PC-3 (cell line): ENCODE data around the gene ST6GALNAC6. TPM values are rescaled to one million over a fixed set of nuclear protein-coding genes. Genes with fewer than 3 reads are reported as not detected.

Experiments used
- ATAC-seq: fragments of 200-7000 bp; cut with Tn5 transposase; 2 replicates; pipeline ENCODE4 v1.9.1; 2020; ENCODE audit warnings: mild to moderate bottlenecking, moderate library complexity
- BruUV-seq: library from RNA; stranded (reverse); fragments of 400-500 nt; replicated peaks from 2 replicates; lab custom pipeline; 2021; lab: Mats Ljungman, UMichigan
- CTCF ChIA-PET: fragments of 300-600 bp; sonication (Branson Sonifier 250); formaldehyde crosslinking; loops from one replicate; lab custom pipeline; 2022; ENCODE audit warnings: antibody characterized with exemption; lab: Charles Lee
- POLR2A ChIA-PET: fragments of 300-600 bp; sonication (Branson Sonifier 250); formaldehyde crosslinking; loops from one replicate; lab custom pipeline; 2022; ENCODE audit warnings: antibody characterized with exemption; ENCODE audit not compliant: unreplicated experiment; lab: Charles Lee
- DNase-seq: peaks from one replicate; pipeline ENCODE4 v3.0.0-alpha.2; 2015
- H2AFZ ChIP-seq: fragments of 300-600 bp; sonication (generic); 2 replicates; pipeline ENCODE4 v1.6.0; 2016; ENCODE audit warnings: antibody characterized with exemption, low read length
- H3F3A ChIP-seq: fragments of 300-600 bp; sonication (generic); one replicate; pipeline ENCODE4 v1.6.0; 2017; ENCODE audit warnings: antibody characterized with exemption, low read length, control low read depth, mild to moderate bottlenecking; ENCODE audit not compliant: unreplicated experiment
- H3K27ac ChIP-seq: fragments of 300-600 bp; sonication (generic); 2 replicates; pipeline ENCODE4 v1.5.1; 2016; ENCODE audit warnings: mild to moderate bottlenecking, low read length
- H3K27me3 ChIP-seq: fragments of 300-600 bp; sonication (generic); 2 replicates; pipeline ENCODE4 v1.6.1; 2016; ENCODE audit warnings: low read length, mixed read lengths
- H3K36me3 ChIP-seq: fragments of 300-600 bp; sonication (generic); 2 replicates; pipeline ENCODE4 v1.6.1; 2016; ENCODE audit warnings: low read depth, mixed run types, low read length, mixed read lengths
- H3K4me1 ChIP-seq: fragments of 300-600 bp; sonication (generic); 2 replicates; pipeline ENCODE4 v1.5.1; 2016; ENCODE audit warnings: low read length; ENCODE audit not compliant: insufficient read depth
- H3K4me2 ChIP-seq: fragments of 300-600 bp; sonication (generic); 2 replicates; pipeline ENCODE4 v1.6.0; 2016; ENCODE audit warnings: low read length
- H3K4me3 ChIP-seq: fragments of 300-600 bp; sonication (generic); 2 replicates; pipeline ENCODE4 v1.5.1; 2016; ENCODE audit warnings: mild to moderate bottlenecking, low read length, mixed read lengths
- H3K79me2 ChIP-seq: fragments of 300-600 bp; sonication (generic); 2 replicates; pipeline ENCODE4 v1.6.1; 2017; ENCODE audit warnings: low read length, mixed read lengths
- H3K9ac ChIP-seq: fragments of 300-600 bp; sonication (generic); 2 replicates; pipeline ENCODE4 v1.6.0; 2016; ENCODE audit warnings: mild to moderate bottlenecking, low read length
- H3K9me2 ChIP-seq: fragments of 300-600 bp; sonication (generic); replicated peaks from 2 replicates; pipeline ENCODE4 v1.6.1; 2016; ENCODE audit warnings: mixed run types, low read length, mixed read lengths
- H3K9me3 ChIP-seq: fragments of 300-600 bp; sonication (generic); 2 replicates; pipeline ENCODE4 v1.6.1; 2016; ENCODE audit warnings: low read length, mixed read lengths
- H4K20me1 ChIP-seq: fragments of 300-600 bp; sonication (generic); 2 replicates; pipeline ENCODE4 v1.6.1; 2016; ENCODE audit warnings: low read length, mixed read lengths
- CTCF ChIP-seq: fragments of 300-600 bp; sonication (generic); conservative IDR thresholded peaks from 2 replicates; pipeline ENCODE4 v1.5.1; 2017; ENCODE audit warnings: antibody characterized with exemption, low read depth, mild to moderate bottlenecking, low read length
- EZH2 ChIP-seq: fragments of 300-600 bp; sonication (generic); IDR thresholded peaks from one replicate; pipeline ENCODE4 v1.6.1; 2017; ENCODE audit warnings: antibody characterized with exemption, mild to moderate bottlenecking, low read length; ENCODE audit not compliant: unreplicated experiment
- EZH2phosphoT487 ChIP-seq: fragments of 300-600 bp; sonication (generic); IDR thresholded peaks from 2 replicates; pipeline ENCODE4 v1.6.1; 2018; ENCODE audit warnings: mild to moderate bottlenecking, antibody characterized with exemption, low read length, borderline replicate concordance
- intact Hi-C: fragments of 100-400 bp; cut with micrococcal nuclease; formaldehyde crosslinking; loops from 2 replicates; pipeline ENCODE4 v1.9.0; 2023
- total RNA-seq: library from RNA; depleted of rRNA; stranded (reverse); fragments of >200 nt; gene quantifications from 2 replicates; pipeline ENCODE4 v1.2.3, GENCODE V29; 2014

The ST6GALNAC6 gene
- total RNA-seq, 1 experiment from 2014 or later = 14.5 TPM

DNA sequence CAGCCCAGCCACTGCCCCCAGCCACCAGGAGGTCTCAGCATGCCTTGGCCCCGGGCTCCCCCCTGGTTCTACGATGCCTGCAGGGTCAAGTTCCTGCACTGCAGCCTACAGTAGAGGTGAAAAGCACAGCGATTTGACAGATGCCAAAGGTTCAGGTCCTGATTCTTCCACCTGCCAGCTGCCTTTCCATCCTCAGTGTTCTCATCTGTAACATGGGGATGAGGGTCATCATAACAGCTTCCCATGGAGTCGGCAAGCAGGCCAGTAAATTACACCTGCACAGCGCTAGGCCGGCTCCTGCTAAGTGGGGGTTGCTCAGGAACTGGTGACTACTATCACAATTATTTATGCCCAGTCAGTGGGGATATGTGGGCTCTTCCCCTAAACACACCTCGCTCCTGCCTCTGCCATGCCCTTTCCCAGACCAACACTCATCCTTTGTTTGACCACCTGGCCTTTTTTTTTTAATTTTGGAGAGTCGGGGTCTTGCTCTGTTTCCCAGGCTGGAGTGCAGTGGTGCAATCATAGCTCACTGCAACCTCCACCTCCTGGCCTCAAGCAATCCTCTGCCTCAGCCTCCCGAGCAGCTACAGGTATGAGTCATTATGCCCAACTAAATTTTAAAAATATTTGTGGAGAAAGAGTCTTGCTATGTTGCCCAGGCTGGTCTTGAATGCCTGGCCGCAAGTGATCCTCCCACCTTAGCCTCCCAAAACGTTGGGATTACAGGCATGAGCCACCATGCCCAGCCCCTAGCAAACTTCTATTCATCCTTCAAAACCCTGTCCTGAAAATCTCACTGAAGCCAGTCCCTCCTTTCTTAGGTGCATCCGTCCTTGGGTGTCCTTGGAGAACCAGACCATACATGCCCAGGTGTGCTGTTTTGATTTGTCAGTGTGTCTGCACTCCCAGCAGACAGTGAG, 51.3 kb downstream of the ST6GALNAC6 start:
- CTCF ChIA-PET = no interaction called here
- H3K36me3 ChIP-seq = no peaks in the 10 kb centered on the region
- no peaks in the 10 kb centered on the region for H3K79me2 ChIP-seq
- H4K20me1 ChIP-seq = no peaks in the 10 kb centered on the region
- 0 out of 2 replicates have a peak, but pooled peaks cover 7% of the 10 kb centered on the region for H3K9me3 ChIP-seq
- TF ChIP-seq EZH2 = no peak
- no peak for TF ChIP-seq CTCF
- no peak for TF ChIP-seq EZH2phosphoT487
- no peak overlapping the region for H3K27ac ChIP-seq
- POLR2A ChIA-PET = no interaction called here
- no peaks in the 10 kb centered on the region for H3K27me3 ChIP-seq
- H2AFZ ChIP-seq = no peak overlapping the region
- H3K9ac ChIP-seq = no peak overlapping the region
- ATAC-seq = no peak
- no peaks in the 10 kb centered on the region for H3K4me1 ChIP-seq
- intact Hi-C loops = no loop called here
- no peak for DNase-seq
- no peak overlapping the region for H3K4me2 ChIP-seq
- no peak overlapping the region for H3K4me3 ChIP-seq
- no peaks in the 10 kb centered on the region for H3F3A ChIP-seq
- no TSS peak for BruUV-seq
- no peaks in the 10 kb centered on the region for H3K9me2 ChIP-seq

- Histone ChIP-seq H2AFZ (no peak overlapping the region), H3K27ac (no peak overlapping the region), H3K4me2 (no peak overlapping the region), H3K27me3 (no peaks in the 10 kb centered on the region), H3K36me3 (no peaks in the 10 kb centered on the region), H3F3A (no peaks in the 10 kb centered on the region), H3K9me3 (0 out of 2 replicates have a peak, but pooled peaks cover 7% of the 10 kb centered on the region), H3K79me2 (no peaks in the 10 kb centered on the region), H3K9ac (no peak overlapping the region), H3K4me3 (no peak overlapping the region), H4K20me1 (no peaks in the 10 kb centered on the region), H3K9me2 (no peaks in the 10 kb centered on the region), H3K4me1 (no peaks in the 10 kb centered on the region)
- no TSS peak for BruUV-seq
- TF ChIP-seq CTCF (no peak), EZH2 (no peak), EZH2phosphoT487 (no peak)
- intact Hi-C loops = no loop called here
- ChIA-PET CTCF (no interaction called here), POLR2A (no interaction called here)
- no peak for ATAC-seq
- no peak for DNase-seq
Measured at GRCh38 chr9:127847178-127847510, 52.3 kb downstream of the ST6GALNAC6 start.
